GM12865 (cell line): ENCODE results near the gene PSMD8.
A peak's percentile ranks its signal among the peaks of the same experiment; 100 is the strongest.

Experiments
- DNase-seq: peaks from one replicate; pipeline ENCODE4 v3.0.0; 2010; ENCODE audit warnings: low read depth
- H3K4me3 ChIP-seq: 2 replicates; pipeline ENCODE4 v1.5.1; 2011; ENCODE audit warnings: mild to moderate bottlenecking, low read depth, low read length, control low read depth
- CTCF ChIP-seq: IDR thresholded peaks from 2 replicates; pipeline ENCODE4 v1.5.1; 2011; ENCODE audit warnings: low read length, control low read depth, low read depth, inconsistent platforms; ENCODE audit not compliant: insufficient read depth; ENCODE audit errors: missing control alignments

The PSMD8 gene

GRCh38 chr19:38391911-38392464 lies 17.6 kb downstream of the PSMD8 start:
- no peak for DNase-seq
- no peak for TF ChIP-seq CTCF
- H3K4me3 ChIP-seq: no peak overlapping the region

GRCh38 chr19:38392707-38393308 lies 18.4 kb downstream of the PSMD8 start:
- no peak for DNase-seq
- no peak overlapping the region for H3K4me3 ChIP-seq
- TF ChIP-seq CTCF: no peak

GRCh38 chr19:38394488-38394887 lies 20.1 kb downstream of the PSMD8 start:
- peak; percentile 38 for DNase-seq
- no peak for TF ChIP-seq CTCF
- H3K4me3 ChIP-seq: no peak overlapping the region

- H3K4me3 ChIP-seq: no peak overlapping the region
- TF ChIP-seq CTCF: no peak
- no peak for DNase-seq
These were observed 21.2 kb downstream of the PSMD8 start for GRCh38 chr19:38395381-38396114.

- no peak for TF ChIP-seq CTCF
These were observed 24.7 kb downstream of the PSMD8 start for GRCh38 chr19:38399081-38399480.

GRCh38 chr19:38399537-38399936 lies 25.2 kb downstream of the PSMD8 start:
- H3K4me3 ChIP-seq: no peak overlapping the region
- no peak for TF ChIP-seq CTCF

More at GRCh38 chr19:38399081-38399480, 24.7 kb downstream of the PSMD8 start:
- no peak overlapping the region for H3K4me3 ChIP-seq
- no peak for DNase-seq

More at GRCh38 chr19:38399537-38399936, 25.2 kb downstream of the PSMD8 start:
- DNase-seq: no peak
